ENCODE results near the gene CPXM2.

DNA sequence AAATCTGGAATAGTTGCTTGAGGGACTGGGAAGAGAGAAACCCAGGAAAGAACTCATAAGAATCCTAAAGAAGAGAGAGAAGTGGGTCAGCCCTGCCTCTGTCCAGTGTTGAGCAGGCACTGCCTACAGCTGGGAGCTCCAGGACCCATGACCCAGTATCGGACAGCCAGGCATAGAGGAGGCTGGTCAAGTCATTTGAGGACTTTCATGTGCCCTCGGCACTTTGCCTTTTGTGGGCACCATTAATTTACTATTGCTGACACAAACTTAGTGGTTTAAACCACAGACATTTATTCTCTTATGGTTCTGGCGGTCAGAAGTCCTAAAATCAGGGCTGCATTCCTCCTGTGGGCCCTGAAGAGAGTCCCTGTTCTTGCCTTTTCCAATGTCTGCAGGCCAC, 60.3 kb downstream of the CPXM2 start:
- TF ChIP-seq, protein P1, sequence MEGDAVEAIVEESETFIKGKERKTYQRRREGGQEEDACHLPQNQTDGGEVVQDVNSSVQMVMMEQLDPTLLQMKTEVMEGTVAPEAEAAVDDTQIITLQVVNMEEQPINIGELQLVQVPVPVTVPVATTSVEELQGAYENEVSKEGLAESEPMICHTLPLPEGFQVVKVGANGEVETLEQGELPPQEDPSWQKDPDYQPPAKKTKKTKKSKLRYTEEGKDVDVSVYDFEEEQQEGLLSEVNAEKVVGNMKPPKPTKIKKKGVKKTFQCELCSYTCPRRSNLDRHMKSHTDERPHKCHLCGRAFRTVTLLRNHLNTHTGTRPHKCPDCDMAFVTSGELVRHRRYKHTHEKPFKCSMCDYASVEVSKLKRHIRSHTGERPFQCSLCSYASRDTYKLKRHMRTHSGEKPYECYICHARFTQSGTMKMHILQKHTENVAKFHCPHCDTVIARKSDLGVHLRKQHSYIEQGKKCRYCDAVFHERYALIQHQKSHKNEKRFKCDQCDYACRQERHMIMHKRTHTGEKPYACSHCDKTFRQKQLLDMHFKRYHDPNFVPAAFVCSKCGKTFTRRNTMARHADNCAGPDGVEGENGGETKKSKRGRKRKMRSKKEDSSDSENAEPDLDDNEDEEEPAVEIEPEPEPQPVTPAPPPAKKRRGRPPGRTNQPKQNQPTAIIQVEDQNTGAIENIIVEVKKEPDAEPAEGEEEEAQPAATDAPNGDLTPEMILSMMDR (conservative IDR thresholded peaks at IDR 0.05; ENCODE audit: low read depth, low read length) = no peak
- no peak for TF ChIP-seq EZH2 (IDR thresholded peaks at IDR 0.05; ENCODE audit: low read length, unreplicated experiment)
- no peak for TF ChIP-seq EZH2phosphoT487 (IDR thresholded peaks at IDR 0.05; ENCODE audit: borderline replicate concordance, low read length)
